GM23338 (cell line): ENCODE results near the gene PDE1C. TPM values are rescaled to one million over a fixed set of nuclear protein-coding genes. Genes with fewer than 3 reads are reported as not detected.

Source experiments
- ATAC-seq: fragments of 200-7000 bp; cut with Tn5 transposase; 3 replicates; pipeline ENCODE4 v1.9.1; 2020
- DNase-seq: peaks from one replicate; pipeline ENCODE4 v3.0.0-alpha.2; 2015; ENCODE audit warnings: low spot score
- H2AFZ ChIP-seq: fragments of 200-600 bp; sonication (generic); 2 replicates; pipeline ENCODE4 v1.8.0; 2016; ENCODE audit warnings: antibody characterized with exemption, mild to moderate bottlenecking, moderate library complexity
- H3F3A ChIP-seq: fragments of 200-600 bp; sonication (generic); replicated peaks from 2 replicates; pipeline ENCODE4 v1.8.0; 2017; ENCODE audit warnings: antibody characterized with exemption, mixed run types, low read depth
- H3K27ac ChIP-seq: fragments of 200-600 bp; sonication (generic); 2 replicates; pipeline ENCODE4 v1.6.1; 2016; ENCODE audit warnings: low read depth
- H3K27me3 ChIP-seq: fragments of 200-600 bp; sonication (generic); 2 replicates; pipeline ENCODE4 v1.8.0; 2016; ENCODE audit warnings: mild to moderate bottlenecking, mixed run types, moderate library complexity; ENCODE audit not compliant: insufficient read depth
- H3K36me3 ChIP-seq: fragments of 200-600 bp; sonication (generic); 2 replicates; pipeline ENCODE4 v1.8.0; 2016; ENCODE audit warnings: mild to moderate bottlenecking; ENCODE audit not compliant: insufficient read depth
- H3K4me1 ChIP-seq: fragments of 200-600 bp; sonication (generic); 2 replicates; pipeline ENCODE4 v1.8.0; 2016; ENCODE audit warnings: mild to moderate bottlenecking, moderate library complexity; ENCODE audit not compliant: insufficient read depth
- H3K4me2 ChIP-seq: fragments of 200-600 bp; sonication (generic); 2 replicates; pipeline ENCODE4 v1.7.1; 2017; ENCODE audit warnings: mixed run types
- H3K4me3 ChIP-seq: fragments of 200-600 bp; sonication (generic); 2 replicates; pipeline ENCODE4 v1.6.1; 2016; ENCODE audit warnings: mixed run types
- H3K79me2 ChIP-seq: fragments of 200-600 bp; sonication (generic); replicated peaks from 2 replicates; pipeline ENCODE4 v1.8.0; 2017; ENCODE audit warnings: mild to moderate bottlenecking; ENCODE audit not compliant: insufficient read depth
- H3K9me2 ChIP-seq: fragments of 200-600 bp; sonication (generic); 2 replicates; pipeline ENCODE4 v1.8.0; 2017; ENCODE audit not compliant: insufficient read depth
- H4K20me1 ChIP-seq: fragments of 200-600 bp; sonication (generic); replicated peaks from 2 replicates; pipeline ENCODE4 v1.8.0; 2017; ENCODE audit warnings: mild to moderate bottlenecking; ENCODE audit not compliant: insufficient read depth
- H3K27ac Mint-ChIP-seq: 2 replicates; pipeline ENCODE4 v1.8.0; 2020; ENCODE audit warnings: inconsistent platforms, mild to moderate bottlenecking, moderate library complexity, mixed read lengths
- H3K27me3 Mint-ChIP-seq: 3 replicates; pipeline ENCODE4 v1.8.0; 2022; ENCODE audit warnings: low read depth, mild to moderate bottlenecking, moderate library complexity, mixed read lengths, inconsistent platforms; ENCODE audit not compliant: insufficient read depth, poor library complexity
- H3K36me3 Mint-ChIP-seq: 3 replicates; pipeline ENCODE4 v1.8.0; 2021; ENCODE audit warnings: low read depth, mild to moderate bottlenecking, inconsistent platforms, moderate library complexity, mixed read lengths
- H3K4me1 Mint-ChIP-seq: 3 replicates; pipeline ENCODE4 v1.8.0; 2020; ENCODE audit warnings: mild to moderate bottlenecking, inconsistent platforms, mixed read lengths
- H3K4me3 Mint-ChIP-seq: 3 replicates; pipeline ENCODE4 v1.8.0; 2021; ENCODE audit warnings: moderate library complexity, mild to moderate bottlenecking, inconsistent platforms, mixed read lengths
- H3K9me3 Mint-ChIP-seq: 3 replicates; pipeline ENCODE4 v1.8.0; 2020; ENCODE audit warnings: moderate library complexity, mild to moderate bottlenecking, inconsistent platforms, mixed read lengths
- CREB1 ChIP-seq: fragments of 250-450 bp; sonication (Bioruptor Pico); IDR thresholded peaks from 2 replicates; pipeline ENCODE4 v1.5.0; 2020; ENCODE audit warnings: low read depth, mild to moderate bottlenecking, moderate library complexity
- EZH2phosphoT487 ChIP-seq: fragments of 200-600 bp; sonication (generic); IDR thresholded peaks from one replicate; pipeline ENCODE4 v1.8.1; 2018; ENCODE audit warnings: antibody characterized with exemption; ENCODE audit not compliant: unreplicated experiment
- JUNB ChIP-seq: IDR thresholded peaks from one replicate; pipeline ENCODE4 v1.6.1; 2016; ENCODE audit warnings: antibody characterized with exemption; ENCODE audit not compliant: unreplicated experiment
- POLR2AphosphoS5 ChIP-seq: IDR thresholded peaks from 2 replicates; pipeline ENCODE4 v1.6.1; 2016; ENCODE audit warnings: antibody characterized with exemption, low read depth
- REST ChIP-seq: IDR thresholded peaks from one replicate; pipeline ENCODE4 v1.6.1; 2018; ENCODE audit warnings: antibody characterized with exemption; ENCODE audit not compliant: unreplicated experiment
- STAT1 ChIP-seq: IDR thresholded peaks from one replicate; pipeline ENCODE4 v1.6.1; 2016; ENCODE audit warnings: antibody characterized with exemption; ENCODE audit not compliant: unreplicated experiment
- ZNF331 ChIP-seq: fragments of 250-450 bp; sonication (Bioruptor Pico); IDR thresholded peaks from 2 replicates; pipeline ENCODE4 v1.5.0; 2020; ENCODE audit warnings: low read depth, mild to moderate bottlenecking, moderate library complexity
- polyA plus RNA-seq: library from polyadenylated mRNA; unstranded; fragments of >200 nt; fragmentation: Nextera tagmentation; extraction: Ambion mirVana; gene quantifications from 2 replicates; pipeline ENCODE4 v1.2.1, GENCODE V29; 2016
- total RNA-seq: library from RNA; depleted of rRNA; stranded (reverse); fragments of >200 nt; shearing (Covaris generic); gene quantifications from 2 replicates; pipeline ENCODE4 v1.2.3, GENCODE V29; 2014
- TF ChIP-seq, protein P1 (sequence below), 2 experiments: fragments of 200-600 bp in 1 of 2; sonication (generic) in 1 of 2; conservative IDR thresholded peaks; 2 replicates each; pipeline versions ENCODE4 v1.5.1 to v1.6.1; 2016 to 2017; ENCODE audit warnings: antibody characterized with exemption in 2 of 2, low read depth in 2 of 2, mild to moderate bottlenecking in 2 of 2, moderate library complexity in 1 of 2

The PDE1C gene
- total and polyA plus RNA-seq, 2 experiments from 2014 or later, result 0.28 TPM; not detected in 1

DNA sequence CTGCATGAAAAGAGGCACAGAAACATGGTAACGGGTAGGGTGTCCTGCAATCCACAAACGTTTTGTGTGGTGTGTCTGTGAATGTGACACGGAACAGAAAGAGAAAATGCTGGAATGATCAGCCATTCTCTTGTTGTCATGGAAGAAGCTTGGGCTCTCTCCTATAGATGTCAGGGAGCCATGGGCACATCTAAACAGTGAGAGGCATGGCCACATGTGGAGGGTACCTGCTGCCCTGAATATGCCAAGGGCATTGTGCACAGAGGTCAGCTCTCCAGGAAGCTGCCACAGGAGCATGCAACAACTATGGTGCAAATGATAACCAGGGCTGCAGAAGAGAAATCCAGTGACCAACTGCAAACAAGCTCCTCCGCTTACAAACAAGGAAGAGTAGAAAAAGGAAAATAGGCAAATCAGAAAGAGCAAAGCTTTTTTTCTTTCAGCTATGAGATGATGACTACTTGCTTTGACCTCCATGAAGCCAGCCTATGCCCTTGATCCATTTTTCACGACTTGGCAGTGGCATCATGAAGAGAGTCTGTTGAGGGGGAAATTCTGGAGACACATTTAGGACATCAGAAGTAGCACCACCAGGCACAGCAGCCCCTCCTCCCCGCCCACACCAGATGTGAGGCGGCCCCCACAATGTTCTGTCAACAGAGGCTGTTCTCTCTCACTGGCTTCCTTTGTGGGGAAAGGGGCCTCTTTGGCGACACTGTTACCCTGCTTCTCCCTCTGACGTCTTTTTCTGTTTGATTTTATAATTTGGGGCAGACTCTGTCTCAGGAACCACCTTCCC is 4.8 kb upstream of the PDE1C start:
- Mint-ChIP-seq H3K27ac (no peak overlapping the region), H3K4me1 (peaks cover 3% of the 10 kb centered on the region; the same call in 2 of the 3 replicates), H3K27me3 (peaks cover 31% of the 10 kb centered on the region), H3K4me3 (no peak overlapping the region), H3K9me3 (peaks cover 2% of the 10 kb centered on the region; the same call in 1 of the 3 replicates), H3K36me3 (no peaks in the 10 kb centered on the region)
- Histone ChIP-seq H3K4me2 (no peak overlapping the region), H3K27me3 (peaks cover 43% of the 10 kb centered on the region), H3K27ac (no peak overlapping the region), H4K20me1 (peaks cover 3% of the 10 kb centered on the region; the same call in 1 of the 2 replicates), H2AFZ (no peak overlapping the region), H3K9me2 (no peaks in the 10 kb centered on the region), H3K4me1 (peaks cover 3% of the 10 kb centered on the region; the same call in 1 of the 2 replicates), H3K36me3 (no peaks in the 10 kb centered on the region), H3K79me2 (no peaks in the 10 kb centered on the region), H3F3A (0 out of 2 replicates have a peak, but pooled peaks cover 1% of the 10 kb centered on the region), H3K4me3 (no peak overlapping the region)
- DNase-seq (no peak), ATAC-seq (no peak)
- TF ChIP-seq STAT1 (no peak), ZNF331 (no peak), REST (no peak), POLR2AphosphoS5 (no peak), JUNB (no peak), EZH2phosphoT487 (no peak), CREB1 (CRISPR knock-in tag) (no peak)
- TF ChIP-seq, protein P1, sequence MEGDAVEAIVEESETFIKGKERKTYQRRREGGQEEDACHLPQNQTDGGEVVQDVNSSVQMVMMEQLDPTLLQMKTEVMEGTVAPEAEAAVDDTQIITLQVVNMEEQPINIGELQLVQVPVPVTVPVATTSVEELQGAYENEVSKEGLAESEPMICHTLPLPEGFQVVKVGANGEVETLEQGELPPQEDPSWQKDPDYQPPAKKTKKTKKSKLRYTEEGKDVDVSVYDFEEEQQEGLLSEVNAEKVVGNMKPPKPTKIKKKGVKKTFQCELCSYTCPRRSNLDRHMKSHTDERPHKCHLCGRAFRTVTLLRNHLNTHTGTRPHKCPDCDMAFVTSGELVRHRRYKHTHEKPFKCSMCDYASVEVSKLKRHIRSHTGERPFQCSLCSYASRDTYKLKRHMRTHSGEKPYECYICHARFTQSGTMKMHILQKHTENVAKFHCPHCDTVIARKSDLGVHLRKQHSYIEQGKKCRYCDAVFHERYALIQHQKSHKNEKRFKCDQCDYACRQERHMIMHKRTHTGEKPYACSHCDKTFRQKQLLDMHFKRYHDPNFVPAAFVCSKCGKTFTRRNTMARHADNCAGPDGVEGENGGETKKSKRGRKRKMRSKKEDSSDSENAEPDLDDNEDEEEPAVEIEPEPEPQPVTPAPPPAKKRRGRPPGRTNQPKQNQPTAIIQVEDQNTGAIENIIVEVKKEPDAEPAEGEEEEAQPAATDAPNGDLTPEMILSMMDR (conservative IDR thresholded peaks at IDR 0.05; ENCODE audit: low read depth in 2 of 2), result no peak

GRCh38 chr7:32073533-32073932 is 3.3 kb upstream of the PDE1C start:
- Histone ChIP-seq H3F3A (0 out of 2 replicates have a peak, but pooled peaks cover 3% of the 10 kb centered on the region), H2AFZ (no peak overlapping the region), H3K4me3 (no peak overlapping the region), H3K4me2 (no peak overlapping the region), H4K20me1 (peaks cover 9% of the 10 kb centered on the region; the same call in 1 of the 2 replicates), H3K27me3 (peaks cover 57% of the 10 kb centered on the region), H3K9me2 (no peaks in the 10 kb centered on the region), H3K4me1 (peaks cover 7% of the 10 kb centered on the region; the same call in 1 of the 2 replicates), H3K79me2 (no peaks in the 10 kb centered on the region), H3K27ac (no peak overlapping the region), H3K36me3 (no peaks in the 10 kb centered on the region)
- Mint-ChIP-seq H3K36me3 (no peaks in the 10 kb centered on the region), H3K9me3 (no peaks in the 10 kb centered on the region; the same call in 2 of the 3 replicates), H3K4me3 (no peak overlapping the region), H3K4me1 (peaks cover 3% of the 10 kb centered on the region; the same call in 2 of the 3 replicates), H3K27me3 (peaks cover 42% of the 10 kb centered on the region), H3K27ac (no peak overlapping the region)
- ATAC-seq (no peak), DNase-seq (no peak)
- no peak for TF ChIP-seq REST
